Measurements from ENCODE around the gene ZNF787.

Gene ZNF787

GRCh38 chr19:56091751-56092546 lies 29.1 kb downstream of the ZNF787 start:
- no peak for DNase-seq (ENCODE audit: extremely low read depth in 1 of 2, low read depth in 1 of 2)

- DNase-seq (ENCODE audit: extremely low read depth in 1 of 2, low read depth in 1 of 2): no peak
Measured at GRCh38 chr19:56091066-56091490, 30.0 kb downstream of the ZNF787 start.

GRCh38 chr19:56089344-56089743 lies 31.8 kb downstream of the ZNF787 start:
- DNase-seq (ENCODE audit: extremely low read depth in 1 of 2, low read depth in 1 of 2): no peak

GRCh38 chr19:56088497-56089215 lies 32.4 kb downstream of the ZNF787 start:
- no peak for DNase-seq (ENCODE audit: extremely low read depth in 1 of 2, low read depth in 1 of 2)

GRCh38 chr19:56087647-56088496 lies 33.2 kb downstream of the ZNF787 start:
- DNase-seq (ENCODE audit: extremely low read depth in 1 of 2, low read depth in 1 of 2): no peak

GRCh38 chr19:56086671-56087430 lies 34.2 kb downstream of the ZNF787 start:
- no peak for DNase-seq (ENCODE audit: extremely low read depth in 1 of 2, low read depth in 1 of 2)

GRCh38 chr19:56085571-56086275 lies 35.4 kb downstream of the ZNF787 start:
- DNase-seq (ENCODE audit: extremely low read depth in 1 of 2, low read depth in 1 of 2): no peak

GRCh38 chr19:56084835-56085536 lies 36.1 kb downstream of the ZNF787 start:
- no peak for DNase-seq (ENCODE audit: extremely low read depth in 1 of 2, low read depth in 1 of 2)

- DNase-seq (ENCODE audit: extremely low read depth in 1 of 2, low read depth in 1 of 2): no peak
Measured at GRCh38 chr19:56083668-56084067, 37.4 kb downstream of the ZNF787 start.

- DNase-seq (ENCODE audit: extremely low read depth in 1 of 2, low read depth in 1 of 2): peak; percentile 18 to 48
Measured at GRCh38 chr19:56080669-56081401, 40.3 kb downstream of the ZNF787 start.

- no peak for DNase-seq (ENCODE audit: extremely low read depth in 1 of 2, low read depth in 1 of 2)
Measured at GRCh38 chr19:56079609-56080008, 41.5 kb downstream of the ZNF787 start.

- DNase-seq (ENCODE audit: extremely low read depth in 1 of 2, low read depth in 1 of 2): peak in 1 of 2 donors; percentile 14
Measured at GRCh38 chr19:56076498-56076897, 44.6 kb downstream of the ZNF787 start.

- no peak for DNase-seq (ENCODE audit: extremely low read depth in 1 of 2, low read depth in 1 of 2)
Measured at GRCh38 chr19:56071151-56071550, 49.9 kb downstream of the ZNF787 start.

- DNase-seq (ENCODE audit: extremely low read depth in 1 of 2, low read depth in 1 of 2): no peak
Measured at GRCh38 chr19:56069642-56070041, 51.5 kb downstream of the ZNF787 start.

GRCh38 chr19:56066152-56067023 lies 54.7 kb downstream of the ZNF787 start:
- peak; percentile 10 to 50 for DNase-seq (ENCODE audit: extremely low read depth in 1 of 2, low read depth in 1 of 2)

- no peak for DNase-seq (ENCODE audit: extremely low read depth in 1 of 2, low read depth in 1 of 2)
Measured at GRCh38 chr19:56053596-56053995, 67.5 kb downstream of the ZNF787 start.

Measured in activated CD8-positive, alpha-beta memory T cell treated with anti-CD3 and anti-CD28 coated beads for 1 hour (primary cell).